Suprapubic skin (tissue), 2 donors: Measurements from ENCODE around the gene NES.

Source experiments
- EP300 ChIP-seq: sonication (generic); formaldehyde crosslinking; IDR thresholded peaks from one replicate; pipeline ENCODE4 v1.6.1; 2017; ENCODE audit warnings: antibody characterized with exemption
- POLR2A ChIP-seq, 2 donors: fragments of 450-650 bp; IDR thresholded peaks; one replicate each; pipeline ENCODE4 v1.6.1; 2017; ENCODE audit warnings: antibody characterized with exemption in 2 of 2, mild to moderate bottlenecking in 2 of 2, moderate library complexity in 2 of 2

GRCh38 chr1:156657741-156658319 lies 19.4 kb downstream of the NES start:
- TF ChIP-seq POLR2A (IDR thresholded peaks at IDR 0.05) = no peak
- TF ChIP-seq EP300 = no peak
